Measurements from ENCODE around the gene TYK2.

DNA sequence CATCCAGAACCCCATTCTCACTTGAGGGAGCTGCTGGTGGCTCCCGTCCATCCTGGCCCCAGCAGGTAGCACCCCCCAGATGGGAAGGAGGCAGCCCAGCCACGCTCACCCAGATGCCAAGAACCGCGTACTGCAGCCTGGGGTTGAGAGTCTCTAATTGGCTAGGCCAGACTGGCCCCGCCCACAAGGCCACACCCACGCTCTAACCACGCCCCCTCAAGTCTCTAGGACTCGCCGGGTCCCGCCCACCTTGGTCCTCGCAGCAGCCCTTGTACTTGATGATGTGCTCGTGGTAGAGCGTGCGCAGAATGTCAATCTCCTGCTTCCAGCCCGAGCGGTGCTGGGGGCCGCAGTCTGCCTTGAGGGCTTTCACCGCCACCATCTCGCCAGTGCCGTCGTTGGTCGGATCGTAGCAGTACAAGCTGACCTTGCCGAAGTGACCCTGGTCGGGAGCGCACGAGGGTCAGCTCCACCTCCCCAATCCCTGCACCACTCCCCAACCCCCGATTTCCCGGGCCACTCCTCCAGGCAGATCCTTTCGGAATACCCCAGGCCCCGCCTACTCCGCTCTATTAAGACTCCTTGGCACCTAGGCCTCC lies 26.5 kb downstream of the TYK2 start:
- TF ChIP-seq, protein P1, sequence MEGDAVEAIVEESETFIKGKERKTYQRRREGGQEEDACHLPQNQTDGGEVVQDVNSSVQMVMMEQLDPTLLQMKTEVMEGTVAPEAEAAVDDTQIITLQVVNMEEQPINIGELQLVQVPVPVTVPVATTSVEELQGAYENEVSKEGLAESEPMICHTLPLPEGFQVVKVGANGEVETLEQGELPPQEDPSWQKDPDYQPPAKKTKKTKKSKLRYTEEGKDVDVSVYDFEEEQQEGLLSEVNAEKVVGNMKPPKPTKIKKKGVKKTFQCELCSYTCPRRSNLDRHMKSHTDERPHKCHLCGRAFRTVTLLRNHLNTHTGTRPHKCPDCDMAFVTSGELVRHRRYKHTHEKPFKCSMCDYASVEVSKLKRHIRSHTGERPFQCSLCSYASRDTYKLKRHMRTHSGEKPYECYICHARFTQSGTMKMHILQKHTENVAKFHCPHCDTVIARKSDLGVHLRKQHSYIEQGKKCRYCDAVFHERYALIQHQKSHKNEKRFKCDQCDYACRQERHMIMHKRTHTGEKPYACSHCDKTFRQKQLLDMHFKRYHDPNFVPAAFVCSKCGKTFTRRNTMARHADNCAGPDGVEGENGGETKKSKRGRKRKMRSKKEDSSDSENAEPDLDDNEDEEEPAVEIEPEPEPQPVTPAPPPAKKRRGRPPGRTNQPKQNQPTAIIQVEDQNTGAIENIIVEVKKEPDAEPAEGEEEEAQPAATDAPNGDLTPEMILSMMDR (IDR thresholded peaks at IDR 0.05) = no peak
- no peak for TF ChIP-seq POLR2A (IDR thresholded peaks at IDR 0.05)
